ENCODE measurements around the gene DBNDD1.

DNA sequence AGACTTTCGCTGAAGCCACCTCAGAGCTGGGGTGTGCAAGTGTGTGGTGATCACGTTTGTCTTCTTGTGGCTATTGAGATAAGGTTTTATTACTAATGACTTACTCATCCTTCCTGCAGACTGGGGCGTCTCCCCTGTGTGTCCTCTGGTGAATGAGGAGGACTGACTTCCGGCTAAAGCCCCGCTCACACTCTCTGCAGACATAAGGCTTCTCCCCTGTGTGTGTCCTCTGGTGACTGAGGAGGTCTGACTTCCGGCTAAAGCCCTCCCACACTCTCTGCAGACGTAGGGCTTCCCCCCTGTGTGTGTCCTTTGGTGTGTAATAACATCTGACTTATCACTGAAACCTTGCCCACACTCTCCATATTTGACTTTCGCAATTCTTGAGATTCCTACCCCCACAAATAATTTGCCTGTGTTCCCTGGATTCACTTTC, 38.5 kb upstream of the DBNDD1 start:
- no peak for TF ChIP-seq EZH2 (IDR thresholded peaks at IDR 0.05; ENCODE audit: insufficient read depth, low read length)
- no peak for TF ChIP-seq CTCF (IDR thresholded peaks at IDR 0.05; ENCODE audit: insufficient read depth, low read depth, low read length)
